Measurements from ENCODE around the gene ACADM. TPM values are rescaled to one million over a fixed set of nuclear protein-coding genes. Genes with fewer than 3 reads are reported as not detected.

The ACADM gene
- total RNA-seq, 1 experiment from 2014 or later = 35.6 TPM

GRCh38 chr1:75711846-75712245 lies 12.7 kb upstream of the ACADM start:
- CTCF ChIA-PET = no interaction called here
- intact Hi-C loops (cut with micrococcal nuclease; ENCODE audit: unreplicated experiment) = loop anchor here (10.0 kb wide), 1 partner anchor 447 kb away; no protein-coding TSS in a partner anchor

GRCh38 chr1:75712306-75712705 lies 12.2 kb upstream of the ACADM start:
- intact Hi-C loops (cut with micrococcal nuclease; ENCODE audit: unreplicated experiment) = loop anchor here (10.0 kb wide), 1 partner anchor 448 kb away; no protein-coding TSS in a partner anchor
- no peak for DNase-seq (ENCODE audit: low spot score)
- H3K4me3 ChIP-seq (ENCODE audit: low read depth, low read length, poor library complexity, severe bottlenecking) = no peak overlapping the region
- TF ChIP-seq EZH2 (IDR thresholded peaks at IDR 0.05; ENCODE audit: borderline replicate concordance, low read depth, low read length, poor library complexity, severe bottlenecking) (no peak), CTCF (conservative IDR thresholded peaks at IDR 0.05; ENCODE audit: low read depth, low read length) (no peak)
- H3K27me3 ChIP-seq (replicated peaks; ENCODE audit: insufficient read depth, low read depth, low read length, poor library complexity) = no peaks in the 10 kb centered on the region
- CTCF ChIA-PET = no interaction called here
- no peak overlapping the region for H3K27ac ChIP-seq (ENCODE audit: low read depth, low read length, poor library complexity, severe bottlenecking)
- H3K9me3 ChIP-seq (ENCODE audit: low read depth, low read length, poor library complexity, severe bottlenecking) = no peaks in the 10 kb centered on the region
- BruUV-seq (replicated peaks) = no TSS peak
- no peaks in the 10 kb centered on the region for H3K36me3 ChIP-seq (ENCODE audit: insufficient read depth, low read length, poor library complexity, severe bottlenecking)
- no peaks in the 10 kb centered on the region for H3K4me1 ChIP-seq (ENCODE audit: insufficient read depth, low read length, poor library complexity, severe bottlenecking)
- POLR2A ChIA-PET (ENCODE audit: low non-redundant PET) = no interaction called here

More at GRCh38 chr1:75711846-75712245, 12.7 kb upstream of the ACADM start:
- DNase-seq (ENCODE audit: low spot score) = no peak
- BruUV-seq (replicated peaks) = no TSS peak
- Histone ChIP-seq H3K27ac (ENCODE audit: low read depth, low read length, poor library complexity, severe bottlenecking) (no peak overlapping the region), H3K27me3 (replicated peaks; ENCODE audit: insufficient read depth, low read depth, low read length, poor library complexity) (no peaks in the 10 kb centered on the region), H3K4me1 (ENCODE audit: insufficient read depth, low read length, poor library complexity, severe bottlenecking) (no peaks in the 10 kb centered on the region), H3K36me3 (ENCODE audit: insufficient read depth, low read length, poor library complexity, severe bottlenecking) (no peaks in the 10 kb centered on the region), H3K4me3 (ENCODE audit: low read depth, low read length, poor library complexity, severe bottlenecking) (no peak overlapping the region), H3K9me3 (ENCODE audit: low read depth, low read length, poor library complexity, severe bottlenecking) (no peaks in the 10 kb centered on the region)
- no peak for TF ChIP-seq CTCF (conservative IDR thresholded peaks at IDR 0.05; ENCODE audit: low read depth, low read length)
- TF ChIP-seq EZH2 (IDR thresholded peaks at IDR 0.05; ENCODE audit: borderline replicate concordance, low read depth, low read length, poor library complexity, severe bottlenecking) = no peak
- POLR2A ChIA-PET (ENCODE audit: low non-redundant PET) = no interaction called here

- Histone ChIP-seq H3K27me3 (replicated peaks; ENCODE audit: insufficient read depth, low read depth, low read length, poor library complexity) (no peaks in the 10 kb centered on the region), H3K36me3 (ENCODE audit: insufficient read depth, low read length, poor library complexity, severe bottlenecking) (no peaks in the 10 kb centered on the region), H3K4me3 (ENCODE audit: low read depth, low read length, poor library complexity, severe bottlenecking) (no peak overlapping the region), H3K4me1 (ENCODE audit: insufficient read depth, low read length, poor library complexity, severe bottlenecking) (peaks cover 7% of the 10 kb centered on the region), H3K27ac (ENCODE audit: low read depth, low read length, poor library complexity, severe bottlenecking) (no peak overlapping the region), H3K9me3 (ENCODE audit: low read depth, low read length, poor library complexity, severe bottlenecking) (no peaks in the 10 kb centered on the region)
- ChIA-PET CTCF (no interaction called here), POLR2A (ENCODE audit: low non-redundant PET) (no interaction called here)
- no TSS peak for BruUV-seq (replicated peaks)
- intact Hi-C loops (cut with micrococcal nuclease; ENCODE audit: unreplicated experiment) = loop anchor here (10.0 kb wide), 1 partner anchor 455 kb away; no protein-coding TSS in a partner anchor
- DNase-seq (ENCODE audit: low spot score) = no peak
- TF ChIP-seq CTCF (conservative IDR thresholded peaks at IDR 0.05; ENCODE audit: low read depth, low read length) (no peak), EZH2 (IDR thresholded peaks at IDR 0.05; ENCODE audit: borderline replicate concordance, low read depth, low read length, poor library complexity, severe bottlenecking) (no peak)
Observed at GRCh38 chr1:75719810-75720209, 4.7 kb upstream of the ACADM start.
